ENCODE data around the gene CPLX1.

CPLX1 gene

DNA sequence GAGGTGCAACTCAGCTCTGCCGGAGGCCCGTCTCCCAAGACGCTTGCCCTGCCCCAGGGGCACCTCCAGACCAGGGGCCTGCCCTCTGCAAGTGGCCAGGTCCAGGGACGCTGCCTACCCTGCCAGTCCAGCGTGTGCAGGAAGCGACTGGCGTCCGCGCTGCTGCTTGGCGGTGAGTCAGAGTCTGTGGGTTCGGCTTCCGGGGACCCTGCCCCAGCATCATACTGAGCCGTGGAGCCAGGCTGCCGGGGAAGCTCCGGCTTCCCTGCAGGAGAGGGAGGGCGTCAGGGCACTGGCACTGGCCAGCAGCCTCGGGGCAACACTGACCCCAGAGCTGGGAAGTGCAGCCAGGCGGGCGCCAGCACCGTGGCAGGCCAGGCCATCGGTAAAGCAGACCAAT is 42.5 kb upstream of the CPLX1 start:
- DNase-seq (ENCODE audit: low spot score) = no peak
- TF ChIP-seq, protein P1, sequence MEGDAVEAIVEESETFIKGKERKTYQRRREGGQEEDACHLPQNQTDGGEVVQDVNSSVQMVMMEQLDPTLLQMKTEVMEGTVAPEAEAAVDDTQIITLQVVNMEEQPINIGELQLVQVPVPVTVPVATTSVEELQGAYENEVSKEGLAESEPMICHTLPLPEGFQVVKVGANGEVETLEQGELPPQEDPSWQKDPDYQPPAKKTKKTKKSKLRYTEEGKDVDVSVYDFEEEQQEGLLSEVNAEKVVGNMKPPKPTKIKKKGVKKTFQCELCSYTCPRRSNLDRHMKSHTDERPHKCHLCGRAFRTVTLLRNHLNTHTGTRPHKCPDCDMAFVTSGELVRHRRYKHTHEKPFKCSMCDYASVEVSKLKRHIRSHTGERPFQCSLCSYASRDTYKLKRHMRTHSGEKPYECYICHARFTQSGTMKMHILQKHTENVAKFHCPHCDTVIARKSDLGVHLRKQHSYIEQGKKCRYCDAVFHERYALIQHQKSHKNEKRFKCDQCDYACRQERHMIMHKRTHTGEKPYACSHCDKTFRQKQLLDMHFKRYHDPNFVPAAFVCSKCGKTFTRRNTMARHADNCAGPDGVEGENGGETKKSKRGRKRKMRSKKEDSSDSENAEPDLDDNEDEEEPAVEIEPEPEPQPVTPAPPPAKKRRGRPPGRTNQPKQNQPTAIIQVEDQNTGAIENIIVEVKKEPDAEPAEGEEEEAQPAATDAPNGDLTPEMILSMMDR (IDR thresholded peaks at IDR 0.05; ENCODE audit: extremely low read depth, missing control alignments) = no peak

DNA sequence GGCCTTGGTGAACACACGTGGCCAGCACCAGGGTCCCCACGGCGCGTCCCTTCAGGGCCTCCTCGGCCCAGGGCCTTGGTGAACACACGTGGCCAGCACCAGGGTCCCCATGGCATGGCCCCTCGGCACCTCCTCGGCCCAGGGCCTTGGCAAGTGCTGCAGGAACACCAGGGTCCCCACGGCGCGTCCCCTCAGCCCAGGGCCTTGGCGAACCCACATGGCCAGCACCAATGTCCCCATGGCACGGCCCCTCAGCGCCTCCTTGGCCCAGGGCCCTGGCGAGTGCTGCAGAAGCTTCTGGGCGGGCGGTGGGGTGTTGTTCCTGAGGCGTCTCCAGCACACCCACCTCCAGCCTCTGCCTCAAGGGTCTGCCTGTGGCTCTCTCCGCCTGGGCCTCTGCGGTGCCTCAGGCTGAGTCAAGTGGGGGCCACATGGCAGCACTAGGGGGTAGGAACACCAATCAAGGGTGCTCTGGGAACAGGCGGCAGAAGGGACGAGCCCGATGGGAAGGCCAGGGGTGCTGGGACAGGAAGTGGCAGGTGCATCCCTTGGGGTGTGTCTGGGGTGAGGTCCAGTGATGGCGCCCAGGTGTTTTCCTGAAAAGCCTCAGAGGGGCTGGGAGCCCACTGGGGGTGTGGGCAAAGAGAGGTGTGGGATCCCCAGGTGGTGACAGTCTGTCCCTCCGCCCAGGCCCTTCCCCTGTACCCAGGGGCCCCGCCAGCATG is 41.8 kb upstream of the CPLX1 start:
- TF ChIP-seq, protein P1 (IDR thresholded peaks at IDR 0.05; ENCODE audit: extremely low read depth, missing control alignments) = no peak
- DNase-seq (ENCODE audit: low spot score) = no peak

DNA sequence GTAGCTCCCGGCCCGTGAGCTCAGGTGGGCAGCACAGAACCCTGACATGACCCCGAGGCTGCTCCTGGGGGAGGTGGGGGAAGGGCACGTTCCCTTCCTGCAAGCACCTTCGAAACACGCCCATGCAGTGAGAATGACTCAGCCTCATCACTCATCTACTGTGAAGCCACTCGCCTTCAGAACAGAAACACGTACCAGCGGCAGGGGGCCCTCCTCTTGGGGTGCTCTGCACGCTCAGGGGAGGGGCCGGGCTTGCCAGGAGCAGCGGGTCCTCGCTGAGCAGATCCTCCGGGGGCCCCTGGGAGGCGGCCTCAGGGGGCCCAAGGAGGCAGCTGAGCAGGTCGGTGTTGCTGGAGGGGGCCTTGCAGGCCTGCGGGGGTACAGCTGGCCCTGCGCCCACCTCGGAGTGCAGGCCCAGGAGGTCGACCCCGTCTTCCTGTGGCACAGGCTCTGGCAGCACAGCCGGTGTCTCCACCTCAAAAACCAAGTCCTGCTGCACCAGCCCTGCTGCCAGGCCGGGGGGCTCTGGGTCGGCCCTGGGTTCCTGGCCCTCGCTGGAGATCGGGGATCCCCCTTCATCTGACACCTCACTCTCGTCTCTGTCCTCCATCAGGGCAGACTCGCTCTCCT is 40.9 kb upstream of the CPLX1 start:
- TF ChIP-seq, protein P1 (IDR thresholded peaks at IDR 0.05; ENCODE audit: extremely low read depth, missing control alignments) = no peak
- no peak for DNase-seq (ENCODE audit: low spot score)

DNA sequence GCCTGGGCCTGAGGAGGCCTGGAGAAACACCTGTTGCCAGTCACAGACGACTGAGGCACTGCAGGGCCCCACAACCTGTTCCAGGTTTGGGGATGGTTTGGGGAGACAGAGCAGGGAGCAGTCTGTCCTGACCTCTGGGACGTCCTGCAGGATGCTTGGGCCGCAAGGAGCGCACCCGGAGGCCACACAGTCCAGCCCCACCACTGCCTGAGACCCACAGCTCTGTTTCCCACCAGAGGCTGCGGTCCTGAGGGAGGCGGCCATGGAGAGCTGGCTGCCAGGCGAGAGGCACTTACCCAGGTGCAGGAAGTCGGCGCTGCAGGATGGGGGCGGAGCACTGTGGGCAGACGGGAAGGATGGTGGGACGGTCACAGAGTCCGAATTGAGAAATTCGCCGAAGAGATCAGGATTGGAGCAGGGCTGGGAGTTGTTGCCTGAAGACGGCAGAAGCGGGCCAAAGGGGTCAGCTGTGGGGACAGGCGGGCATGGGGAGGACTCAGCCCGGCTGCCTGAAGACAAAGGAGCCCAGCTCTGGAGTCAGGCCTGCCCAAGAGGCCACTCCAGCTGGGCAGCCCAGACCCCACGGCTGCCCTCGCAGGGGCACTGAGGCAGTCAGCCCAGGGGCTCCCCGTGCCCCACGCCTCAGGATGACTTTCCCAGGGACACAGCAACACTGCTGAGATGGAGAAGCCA is 40.3 kb upstream of the CPLX1 start:
- TF ChIP-seq, protein P1 (IDR thresholded peaks at IDR 0.05; ENCODE audit: extremely low read depth, missing control alignments) = no peak
- no peak for DNase-seq (ENCODE audit: low spot score)

DNA sequence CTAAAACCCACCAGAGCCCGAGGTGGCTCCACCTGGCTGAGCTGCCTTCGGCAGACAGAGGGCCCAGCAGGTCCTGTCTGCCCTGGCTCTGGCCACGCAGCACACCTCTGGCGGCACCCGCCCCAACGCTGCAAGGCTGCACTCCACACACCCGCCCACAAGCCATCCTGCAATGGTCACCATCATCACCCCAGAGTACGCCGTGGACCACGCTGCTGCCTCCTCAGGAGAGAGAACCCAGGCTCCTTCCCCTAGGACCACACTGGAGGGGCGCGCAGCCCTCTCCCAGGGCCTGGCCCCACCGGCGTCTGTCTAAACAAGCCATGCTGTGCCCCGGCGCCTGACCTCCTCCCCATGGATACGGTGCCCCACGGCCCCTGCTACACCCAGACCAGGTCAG is 39.6 kb upstream of the CPLX1 start:
- TF ChIP-seq, protein P1 (IDR thresholded peaks at IDR 0.05; ENCODE audit: extremely low read depth, missing control alignments) = no peak

DNA sequence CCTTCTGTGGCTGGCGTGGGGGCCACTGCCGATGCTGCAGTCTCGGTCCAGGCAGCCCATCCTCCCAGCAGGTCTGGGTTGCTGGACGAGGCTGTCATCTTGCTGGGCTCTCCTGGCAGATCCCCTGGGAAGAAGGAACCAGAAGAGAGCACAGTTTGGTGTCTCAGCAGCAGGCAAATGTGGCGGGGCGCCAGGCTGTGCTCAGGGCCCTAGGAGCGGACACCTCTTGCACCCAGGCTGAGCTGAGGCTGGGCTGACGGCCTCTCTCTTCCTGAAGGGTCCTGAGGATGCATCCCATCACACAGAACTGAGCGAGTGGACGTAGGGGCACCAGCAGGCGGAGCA is 39.2 kb upstream of the CPLX1 start:
- TF ChIP-seq, protein P1 (IDR thresholded peaks at IDR 0.05; ENCODE audit: extremely low read depth, missing control alignments) = no peak
- no peak for DNase-seq (ENCODE audit: low spot score)

More for the DNA sequence above, 39.6 kb upstream of the CPLX1 start:
- no peak for DNase-seq (ENCODE audit: low spot score)

DNA sequence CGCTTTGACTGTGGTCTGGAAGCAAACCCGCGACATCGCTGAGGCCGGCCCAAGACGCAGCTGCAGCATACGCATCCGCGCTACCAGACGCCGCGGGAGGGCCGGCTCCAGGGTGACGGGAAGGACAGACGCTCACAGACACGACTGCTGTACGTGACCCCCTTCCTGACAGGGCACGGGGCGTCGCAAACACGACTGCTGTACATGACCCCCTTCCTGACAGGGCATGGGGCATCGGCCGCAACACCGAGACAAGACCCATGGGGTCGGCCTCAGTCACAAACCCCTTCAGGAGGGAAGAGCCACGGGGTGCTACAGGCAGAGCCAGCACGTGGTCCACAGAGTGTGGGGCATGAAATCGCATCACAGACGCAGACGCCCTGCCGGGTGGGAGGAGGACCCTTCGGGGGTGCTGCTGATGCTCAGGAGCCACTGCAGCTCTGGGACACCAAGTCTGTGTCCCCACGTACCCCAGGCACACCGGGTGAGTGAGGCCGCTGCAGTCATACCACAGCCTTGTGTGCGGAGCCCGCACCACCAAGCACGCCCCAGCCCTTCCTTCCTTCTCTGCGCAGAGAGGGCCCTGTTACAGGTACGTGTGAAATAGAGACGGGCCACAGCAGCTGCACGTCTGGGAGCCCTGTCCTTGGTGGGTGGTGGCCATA is 38.7 kb upstream of the CPLX1 start:
- TF ChIP-seq, protein P1 (IDR thresholded peaks at IDR 0.05; ENCODE audit: extremely low read depth, missing control alignments) = no peak
- DNase-seq (ENCODE audit: low spot score) = no peak

Data from GM20000 (cell line).